Hepatocyte (in vitro differentiated cells): ENCODE results near the gene C20orf96. TPM values are rescaled to one million over a fixed set of nuclear protein-coding genes. Genes with fewer than 3 reads are reported as not detected.
"Not testable (repeated sequence)": the region's sequence is repeated elsewhere in the genome, so short reads cannot be mapped to it uniquely, and the experiment has no call there.

Experiments used
- DNase-seq: peaks from one replicate; pipeline ENCODE4 v3.0.0-alpha.2; 2016; ENCODE audit warnings: low spot score
- H2AFZ ChIP-seq: fragments of 200-600 bp; sonication (generic); 2 replicates; pipeline ENCODE4 v1.6.0; 2016; ENCODE audit warnings: antibody characterized with exemption, mild to moderate bottlenecking
- H3K27ac ChIP-seq: fragments of 200-600 bp; sonication (generic); 2 replicates; pipeline ENCODE4 v1.5.1; 2016; ENCODE audit warnings: mild to moderate bottlenecking
- H3K27me3 ChIP-seq: fragments of 200-600 bp; sonication (generic); 2 replicates; pipeline ENCODE4 v1.6.1; 2016
- H3K36me3 ChIP-seq: fragments of 200-600 bp; sonication (generic); replicated peaks from 2 replicates; pipeline ENCODE4 v1.5.1; 2016; ENCODE audit warnings: low read depth; ENCODE audit not compliant: insufficient read depth
- H3K4me1 ChIP-seq: fragments of 200-600 bp; sonication (generic); 2 replicates; pipeline ENCODE4 v1.5.1; 2016; ENCODE audit warnings: mild to moderate bottlenecking, moderate library complexity; ENCODE audit not compliant: insufficient read depth
- H3K4me2 ChIP-seq: fragments of 200-600 bp; sonication (generic); 2 replicates; pipeline ENCODE4 v1.6.0; 2016
- H3K4me3 ChIP-seq: fragments of 200-600 bp; sonication (generic); 2 replicates; pipeline ENCODE4 v1.5.1; 2016; ENCODE audit warnings: mild to moderate bottlenecking
- H3K79me2 ChIP-seq: fragments of 200-600 bp; sonication (generic); 2 replicates; pipeline ENCODE4 v1.6.0; 2017; ENCODE audit warnings: mild to moderate bottlenecking
- H3K9me2 ChIP-seq: fragments of 200-600 bp; sonication (generic); replicated peaks from 2 replicates; pipeline ENCODE4 v1.6.0; 2017; ENCODE audit warnings: mild to moderate bottlenecking; ENCODE audit not compliant: insufficient read depth
- H3K9me3 ChIP-seq: fragments of 200-600 bp; sonication (generic); 2 replicates; pipeline ENCODE4 v1.5.1; 2016; ENCODE audit warnings: low read depth, mild to moderate bottlenecking
- H4K20me1 ChIP-seq: fragments of 200-600 bp; sonication (generic); 2 replicates; pipeline ENCODE4 v1.6.0; 2016; ENCODE audit warnings: mild to moderate bottlenecking; ENCODE audit not compliant: insufficient read depth, poor library complexity, severe bottlenecking
- EZH2 ChIP-seq: fragments of 200-600 bp; sonication (generic); IDR thresholded peaks from 2 replicates; pipeline ENCODE4 v1.6.1; 2016; ENCODE audit warnings: antibody characterized with exemption, mild to moderate bottlenecking, borderline replicate concordance
- EZH2phosphoT487 ChIP-seq: fragments of 200-600 bp; sonication (generic); IDR thresholded peaks from one replicate; pipeline ENCODE4 v1.6.1; 2018; ENCODE audit warnings: antibody characterized with exemption, mild to moderate bottlenecking, low read depth, moderate library complexity; ENCODE audit not compliant: unreplicated experiment, severe bottlenecking
- WGBS: methylation state at CpG from one replicate; pipeline ENCODE4 v1.1.6; 2016; ENCODE audit warnings: low lambda C conversion rate; ENCODE audit errors: missing lambda C conversion rate; 5-methylcytosine and 5-hydroxymethylcytosine counted together
- polyA plus RNA-seq: library from polyadenylated mRNA; unstranded; fragments of >200 nt; fragmentation: Nextera tagmentation; extraction: Ambion mirVana; gene quantifications from 2 replicates; pipeline ENCODE4 v1.2.1, GENCODE V29; 2016
- total RNA-seq: library from RNA; depleted of rRNA; stranded (reverse); fragments of >200 nt; gene quantifications from 2 replicates; pipeline ENCODE4 v1.2.3, GENCODE V29; 2014
- TF ChIP-seq, protein P1 (sequence below): fragments of 200-600 bp; sonication (generic); IDR thresholded peaks from 2 replicates; pipeline ENCODE4 v1.5.1; 2016; ENCODE audit warnings: antibody characterized with exemption, mild to moderate bottlenecking; ENCODE audit not compliant: poor library complexity

The C20orf96 gene
- total and polyA plus RNA-seq, 2 experiments from 2014 or later, result 3.5 to 10.6 TPM

DNA sequence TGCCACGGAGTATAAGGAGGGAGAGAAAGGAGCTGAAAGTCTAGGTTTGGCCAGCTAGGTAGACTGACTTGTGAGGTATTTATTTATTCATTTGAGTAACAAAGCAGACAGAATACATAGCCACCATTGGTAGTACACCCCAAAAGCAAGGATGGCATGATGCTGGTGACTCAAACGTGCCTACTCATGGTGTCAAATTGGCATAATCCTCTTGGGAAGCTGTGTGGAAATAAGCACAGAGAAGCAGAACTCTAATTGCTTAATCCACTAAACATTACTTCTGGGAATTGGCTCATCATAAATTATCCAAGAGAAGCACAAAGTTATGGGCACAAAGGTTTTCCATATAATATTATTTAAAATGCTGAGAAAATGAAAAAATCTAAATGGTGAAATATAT is 30.6 kb downstream of the C20orf96 start:
- Histone ChIP-seq H3K4me1 (no peaks in the 10 kb centered on the region), H2AFZ (no peak overlapping the region), H3K36me3 (no peaks in the 10 kb centered on the region), H3K4me2 (no peak overlapping the region), H3K9me2 (no peaks in the 10 kb centered on the region), H4K20me1 (no peaks in the 10 kb centered on the region), H3K79me2 (no peaks in the 10 kb centered on the region), H3K4me3 (no peak overlapping the region), H3K27me3 (no peaks in the 10 kb centered on the region), H3K9me3 (no peaks in the 10 kb centered on the region), H3K27ac (no peak overlapping the region)
- WGBS, result 89% methylated on average over 2 of the region's 2 CpGs
- no peak for TF ChIP-seq EZH2
- no peak for TF ChIP-seq EZH2phosphoT487
- DNase-seq, result no peak

DNA sequence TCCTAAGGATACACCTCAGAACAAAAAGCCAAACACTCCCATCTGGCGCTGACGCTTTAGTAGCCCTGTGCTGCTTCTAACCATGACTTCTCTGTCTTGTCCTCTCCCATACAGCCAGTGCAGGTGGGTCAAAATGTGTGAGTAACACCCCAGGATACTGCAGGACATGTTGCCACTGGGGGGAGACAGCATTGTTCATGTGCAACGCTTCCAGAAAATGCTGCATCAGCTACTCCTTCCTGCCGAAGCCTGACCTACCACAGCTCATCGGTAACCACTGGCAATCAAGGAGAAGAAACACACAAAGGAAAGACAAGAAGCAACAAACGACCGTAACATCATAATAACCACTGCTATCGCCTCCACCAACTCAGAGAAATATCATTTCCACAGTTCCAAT is 31.6 kb downstream of the C20orf96 start:
- 75% methylated on average over 8 of the region's 8 CpGs for WGBS
- Histone ChIP-seq H2AFZ (no peak overlapping the region), H3K9me3 (no peaks in the 10 kb centered on the region), H3K4me2 (no peak overlapping the region), H3K9me2 (no peaks in the 10 kb centered on the region), H3K4me1 (no peaks in the 10 kb centered on the region), H3K27ac (no peak overlapping the region), H3K4me3 (no peak overlapping the region), H3K27me3 (no peaks in the 10 kb centered on the region), H4K20me1 (no peaks in the 10 kb centered on the region), H3K79me2 (no peaks in the 10 kb centered on the region), H3K36me3 (no peaks in the 10 kb centered on the region)
- no peak for DNase-seq
- TF ChIP-seq, protein P1, sequence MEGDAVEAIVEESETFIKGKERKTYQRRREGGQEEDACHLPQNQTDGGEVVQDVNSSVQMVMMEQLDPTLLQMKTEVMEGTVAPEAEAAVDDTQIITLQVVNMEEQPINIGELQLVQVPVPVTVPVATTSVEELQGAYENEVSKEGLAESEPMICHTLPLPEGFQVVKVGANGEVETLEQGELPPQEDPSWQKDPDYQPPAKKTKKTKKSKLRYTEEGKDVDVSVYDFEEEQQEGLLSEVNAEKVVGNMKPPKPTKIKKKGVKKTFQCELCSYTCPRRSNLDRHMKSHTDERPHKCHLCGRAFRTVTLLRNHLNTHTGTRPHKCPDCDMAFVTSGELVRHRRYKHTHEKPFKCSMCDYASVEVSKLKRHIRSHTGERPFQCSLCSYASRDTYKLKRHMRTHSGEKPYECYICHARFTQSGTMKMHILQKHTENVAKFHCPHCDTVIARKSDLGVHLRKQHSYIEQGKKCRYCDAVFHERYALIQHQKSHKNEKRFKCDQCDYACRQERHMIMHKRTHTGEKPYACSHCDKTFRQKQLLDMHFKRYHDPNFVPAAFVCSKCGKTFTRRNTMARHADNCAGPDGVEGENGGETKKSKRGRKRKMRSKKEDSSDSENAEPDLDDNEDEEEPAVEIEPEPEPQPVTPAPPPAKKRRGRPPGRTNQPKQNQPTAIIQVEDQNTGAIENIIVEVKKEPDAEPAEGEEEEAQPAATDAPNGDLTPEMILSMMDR, result no peak
- TF ChIP-seq EZH2 (no peak), EZH2phosphoT487 (no peak)

DNA sequence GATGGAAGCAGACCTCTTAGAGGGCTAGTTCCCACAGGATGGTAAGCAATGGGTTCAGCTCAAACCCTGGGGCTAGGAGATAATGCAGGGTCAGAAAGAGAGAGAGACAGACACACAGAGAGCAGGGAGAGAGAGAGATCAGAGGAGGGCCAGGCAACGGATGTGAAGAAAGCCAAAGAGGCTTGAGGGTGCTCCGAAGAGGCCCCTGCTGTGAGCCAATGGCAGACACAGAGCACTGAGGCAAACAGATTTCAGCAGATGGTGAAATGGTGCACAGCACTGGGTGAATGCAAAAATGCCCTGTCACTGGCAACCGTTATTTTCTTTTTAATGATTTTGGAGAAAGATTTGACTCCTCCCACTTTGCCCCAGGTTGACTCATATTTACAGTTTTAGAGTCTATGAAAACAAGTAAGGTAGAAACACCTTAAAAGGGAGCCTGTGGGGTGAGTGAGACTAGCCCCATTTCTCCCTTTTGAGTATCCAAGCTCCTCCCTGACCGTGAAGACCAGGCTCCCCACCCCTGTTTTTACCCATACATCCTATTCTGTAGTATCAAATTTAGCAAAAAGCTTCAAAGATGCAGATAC is 32.2 kb downstream of the C20orf96 start:
- TF ChIP-seq EZH2phosphoT487 (no peak), EZH2 (no peak)
- TF ChIP-seq, protein P1, result no peak
- DNase-seq, result no peak
- no peak overlapping the region for H3K4me3 ChIP-seq
- H3K4me1 ChIP-seq, result no peaks in the 10 kb centered on the region
- no peaks in the 10 kb centered on the region for H3K79me2 ChIP-seq
- no peak overlapping the region for H3K4me2 ChIP-seq
- H3K27ac ChIP-seq, result no peak overlapping the region
- H3K9me3 ChIP-seq, result no peaks in the 10 kb centered on the region
- no peaks in the 10 kb centered on the region for H4K20me1 ChIP-seq
- no peaks in the 10 kb centered on the region for H3K27me3 ChIP-seq
- H2AFZ ChIP-seq, result no peak overlapping the region
- H3K9me2 ChIP-seq, result no peaks in the 10 kb centered on the region
- H3K36me3 ChIP-seq, result no peaks in the 10 kb centered on the region
- 51% methylated on average over 4 of the region's 4 CpGs for WGBS

DNA sequence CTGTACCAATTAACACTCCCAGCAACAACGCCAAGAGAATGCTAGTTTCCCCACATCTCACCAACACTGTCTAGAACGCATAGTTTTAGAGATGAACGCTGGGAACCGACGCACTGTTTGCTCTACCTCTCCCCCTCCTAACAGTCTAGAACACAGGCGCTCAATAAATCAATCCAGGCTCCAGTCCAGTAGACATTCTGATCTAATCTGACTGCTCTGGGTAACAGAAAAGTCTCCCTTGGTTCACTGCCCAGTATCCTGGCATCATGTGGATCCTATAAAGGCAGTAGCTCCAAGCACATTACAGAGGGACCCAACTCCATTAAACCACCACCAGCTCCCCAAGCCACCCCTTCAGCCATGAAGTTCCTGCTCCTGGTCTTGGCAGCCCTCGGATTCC is 33.1 kb downstream of the C20orf96 start, which contains the start of gene DEFB132:
Gene DEFB132, plus strand, starts transcription at position 306 of the 400 bp plus-strand sequence. Its CDS starts 55 bp downstream, at position 361.
- no peaks in the 10 kb centered on the region for H3K36me3 ChIP-seq
- WGBS, result 71% methylated on average over 7 of the region's 7 CpGs
- TF ChIP-seq EZH2 (no peak), EZH2phosphoT487 (no peak)
- TF ChIP-seq, protein P1, result no peak
- H3K27ac ChIP-seq, result no peak within 1 kb of the TSS
- no peaks in the 10 kb centered on the region for H3K79me2 ChIP-seq
- no peak for DNase-seq
- H2AFZ ChIP-seq, result no peak within 1 kb of the TSS
- no peaks in the 10 kb centered on the region for H3K9me3 ChIP-seq
- no peaks in the 10 kb centered on the region for H3K4me1 ChIP-seq
- no peak within 1 kb of the TSS for H3K4me2 ChIP-seq
- H3K9me2 ChIP-seq, result no peaks in the 10 kb centered on the region
- H4K20me1 ChIP-seq, result no peaks in the 10 kb centered on the region
- H3K4me3 ChIP-seq, result no peak within 1 kb of the TSS
- no peaks in the 10 kb centered on the region for H3K27me3 ChIP-seq

DNA sequence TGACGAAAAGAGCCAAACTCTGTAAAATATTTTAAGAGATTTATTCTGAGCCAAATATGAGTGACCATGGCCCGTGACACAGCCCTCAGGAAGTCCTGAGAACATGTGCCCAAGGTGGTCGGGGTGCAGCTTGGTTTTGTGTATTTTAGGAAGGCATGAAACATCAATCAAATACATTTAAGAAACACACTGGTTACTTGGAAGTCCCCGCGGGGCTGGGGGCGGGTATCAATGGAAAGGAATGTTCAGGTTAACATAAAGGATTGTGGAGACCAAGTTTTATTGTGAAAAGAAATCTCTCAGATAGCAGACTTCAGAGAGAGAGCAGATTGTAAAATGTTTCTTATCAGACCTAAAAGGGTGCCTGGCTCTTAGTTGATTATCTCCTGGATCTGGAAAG is 37.1 kb downstream of the C20orf96 start:
- H3K27ac ChIP-seq, H3K4me2 ChIP-seq, H4K20me1 ChIP-seq, H3K9me2 ChIP-seq, H3K27me3 ChIP-seq, H3K4me1 ChIP-seq, H3K36me3 ChIP-seq, H3K79me2 ChIP-seq, H3K4me3 ChIP-seq, H2AFZ ChIP-seq, H3K9me3 ChIP-seq, DNase-seq: not testable (repeated sequence)
- WGBS, result 22% methylated on average over 6 of the region's 6 CpGs
